ENCODE results near the gene GFRA1. TPM values are rescaled to one million over a fixed set of nuclear protein-coding genes. Genes with fewer than 3 reads are reported as not detected.

The GFRA1 gene
- total and polyA plus RNA-seq, 11 donors = 0.76 to 18.6 (median 1.4) TPM

DNA sequence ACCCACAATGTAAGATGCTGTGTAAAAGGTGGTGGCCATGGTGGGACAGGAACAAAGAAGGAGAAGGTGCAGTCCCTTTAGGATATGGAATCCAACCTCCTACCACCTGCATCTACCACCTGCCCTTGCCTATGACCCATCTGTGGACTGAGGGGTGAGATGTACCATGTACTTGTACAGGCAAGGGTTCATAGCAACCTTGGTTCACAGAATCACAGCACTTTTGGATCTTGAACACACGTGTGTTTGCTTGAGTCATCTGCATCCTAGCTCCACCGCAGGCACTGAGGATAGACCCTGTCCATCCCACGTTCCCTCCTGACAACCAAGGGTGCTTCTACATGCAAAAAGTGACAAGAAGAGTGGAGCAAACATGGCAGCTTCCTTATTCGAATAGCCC, 162.3 kb downstream of the GFRA1 start:
- DNase-seq (peak in 1 of 5 donors; percentile 6), ATAC-seq (no peak)
- H3K9me3 ChIP-seq = no peaks in the 10 kb centered on the region
- intact Hi-C loops (cut with DNase I) = no loop called here
- H3K27me3 ChIP-seq = peaks cover 0 to 6% (median 0%) of the 10 kb centered on the region in 9 donors
- no peaks in the 10 kb centered on the region for H3K36me3 ChIP-seq
- H3K27ac ChIP-seq = no peak overlapping the region
- no peaks in the 10 kb centered on the region for H3K4me1 ChIP-seq
- no peak overlapping the region for H3K4me3 ChIP-seq
- no peak for TF ChIP-seq POLR2A (IDR thresholded peaks at IDR 0.05)
- TF ChIP-seq, protein P1, sequence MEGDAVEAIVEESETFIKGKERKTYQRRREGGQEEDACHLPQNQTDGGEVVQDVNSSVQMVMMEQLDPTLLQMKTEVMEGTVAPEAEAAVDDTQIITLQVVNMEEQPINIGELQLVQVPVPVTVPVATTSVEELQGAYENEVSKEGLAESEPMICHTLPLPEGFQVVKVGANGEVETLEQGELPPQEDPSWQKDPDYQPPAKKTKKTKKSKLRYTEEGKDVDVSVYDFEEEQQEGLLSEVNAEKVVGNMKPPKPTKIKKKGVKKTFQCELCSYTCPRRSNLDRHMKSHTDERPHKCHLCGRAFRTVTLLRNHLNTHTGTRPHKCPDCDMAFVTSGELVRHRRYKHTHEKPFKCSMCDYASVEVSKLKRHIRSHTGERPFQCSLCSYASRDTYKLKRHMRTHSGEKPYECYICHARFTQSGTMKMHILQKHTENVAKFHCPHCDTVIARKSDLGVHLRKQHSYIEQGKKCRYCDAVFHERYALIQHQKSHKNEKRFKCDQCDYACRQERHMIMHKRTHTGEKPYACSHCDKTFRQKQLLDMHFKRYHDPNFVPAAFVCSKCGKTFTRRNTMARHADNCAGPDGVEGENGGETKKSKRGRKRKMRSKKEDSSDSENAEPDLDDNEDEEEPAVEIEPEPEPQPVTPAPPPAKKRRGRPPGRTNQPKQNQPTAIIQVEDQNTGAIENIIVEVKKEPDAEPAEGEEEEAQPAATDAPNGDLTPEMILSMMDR (IDR thresholded peaks at IDR 0.05) = no peak
- 82 to 96% (median 85%) methylated on average over 4 of the region's 4 CpGs for WGBS, 4 donors

DNA sequence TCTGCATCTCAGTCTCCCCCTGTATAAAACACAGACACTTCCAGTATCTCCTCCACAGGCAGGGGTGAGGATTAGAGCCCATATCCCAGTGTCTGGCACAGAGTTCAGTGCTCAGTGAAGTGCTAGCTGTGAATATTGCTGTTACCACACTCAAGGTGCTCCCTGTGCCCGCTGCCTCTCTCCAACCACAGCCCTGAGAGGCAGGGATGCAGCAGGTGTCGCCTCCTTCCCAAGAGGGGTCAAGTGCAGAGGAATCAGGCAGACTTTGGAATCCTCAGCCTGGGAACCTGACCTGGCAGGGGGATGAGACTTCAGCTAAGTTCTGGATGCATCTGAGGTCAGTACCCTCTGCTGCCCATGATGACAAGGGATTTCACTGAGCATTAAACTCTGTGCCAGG, 163.1 kb downstream of the GFRA1 start:
- 83 to 100% (median 96%) methylated on average over 1 to 2 of the region's 2 CpGs for WGBS, 4 donors
- intact Hi-C loops (cut with DNase I) = no loop called here

DNA sequence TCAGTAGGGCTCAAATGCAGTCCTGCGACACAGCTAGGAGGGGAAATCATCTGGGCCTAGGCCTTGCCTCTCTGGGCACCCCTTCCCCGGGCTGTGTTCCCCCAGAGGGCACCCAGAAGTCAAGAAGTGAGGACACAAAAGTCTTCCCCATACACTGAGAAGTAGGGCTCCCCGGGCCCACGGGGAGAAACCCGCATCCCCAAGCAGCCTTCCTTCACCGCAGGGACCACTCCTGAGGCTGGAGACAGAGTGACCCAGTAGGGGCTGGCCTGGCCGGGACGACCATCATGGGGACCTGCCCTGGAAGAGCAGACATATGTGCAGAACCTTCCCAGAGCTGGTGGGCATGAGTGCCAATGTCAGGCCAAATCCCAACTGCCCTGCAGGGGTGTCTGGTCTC, 163.5 kb downstream of the GFRA1 start:
- ATAC-seq = no peak
- peaks cover 0 to 6% (median 0%) of the 10 kb centered on the region in 9 donors for H3K27me3 ChIP-seq

More for the DNA sequence above, 163.1 kb downstream of the GFRA1 start:
- Histone ChIP-seq H3K36me3 (no peaks in the 10 kb centered on the region), H3K4me1 (no peaks in the 10 kb centered on the region), H3K27ac (no peak overlapping the region), H3K9me3 (no peaks in the 10 kb centered on the region), H3K4me3 (no peak overlapping the region), H3K27me3 (peaks cover 0 to 6% (median 0%) of the 10 kb centered on the region in 9 donors)
- peak in 1 of 5 donors; percentile 3 for DNase-seq
- TF ChIP-seq POLR2A (IDR thresholded peaks at IDR 0.05) = no peak
- TF ChIP-seq, protein P1 (IDR thresholded peaks at IDR 0.05) = no peak
- no peak for ATAC-seq

DNA sequence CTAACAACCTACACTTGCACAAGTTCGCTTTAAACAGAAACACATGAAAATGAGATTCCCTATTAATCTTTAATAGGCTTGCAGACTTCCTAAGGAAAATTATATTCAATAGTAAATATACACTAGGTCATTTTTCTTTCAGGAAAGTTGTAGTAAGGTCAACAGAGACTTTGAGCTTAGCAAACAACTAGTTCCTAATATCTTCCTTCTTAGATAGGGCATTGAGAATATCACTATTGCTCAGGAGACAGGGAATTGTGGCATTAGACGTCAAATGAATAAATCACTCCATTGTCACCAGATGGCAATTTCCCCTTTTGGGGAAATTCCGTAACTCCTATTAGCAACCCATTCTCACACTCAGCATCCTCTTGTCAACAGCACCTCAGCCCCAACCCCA, 164.9 kb downstream of the GFRA1 start:
- intact Hi-C loops (cut with DNase I) = no loop called here
- Histone ChIP-seq H3K36me3 (no peaks in the 10 kb centered on the region), H3K27ac (no peak overlapping the region), H3K27me3 (peaks cover 0 to 6% (median 0%) of the 10 kb centered on the region in 9 donors), H3K4me3 (no peak overlapping the region), H3K4me1 (no peaks in the 10 kb centered on the region), H3K9me3 (no peaks in the 10 kb centered on the region)
- DNase-seq (no peak), ATAC-seq (no peak)
- TF ChIP-seq POLR2A (IDR thresholded peaks at IDR 0.05) = no peak
- WGBS, 4 donors = 60 to 78% (median 70%) methylated on average over 3 of the region's 3 CpGs

More for the DNA sequence above, 163.5 kb downstream of the GFRA1 start:
- Histone ChIP-seq H3K4me1 (no peaks in the 10 kb centered on the region), H3K27ac (no peak overlapping the region), H3K9me3 (no peaks in the 10 kb centered on the region), H3K4me3 (no peak overlapping the region), H3K36me3 (no peaks in the 10 kb centered on the region)
- DNase-seq = peak in 1 of 5 donors; percentile 9
- TF ChIP-seq, protein P1 (IDR thresholded peaks at IDR 0.05) = no peak
- no peak for TF ChIP-seq POLR2A (IDR thresholded peaks at IDR 0.05)
- intact Hi-C loops (cut with DNase I) = no loop called here
- 88 to 94% (median 91%) methylated on average over 6 to 8 of the region's 8 CpGs for WGBS, 4 donors

DNA sequence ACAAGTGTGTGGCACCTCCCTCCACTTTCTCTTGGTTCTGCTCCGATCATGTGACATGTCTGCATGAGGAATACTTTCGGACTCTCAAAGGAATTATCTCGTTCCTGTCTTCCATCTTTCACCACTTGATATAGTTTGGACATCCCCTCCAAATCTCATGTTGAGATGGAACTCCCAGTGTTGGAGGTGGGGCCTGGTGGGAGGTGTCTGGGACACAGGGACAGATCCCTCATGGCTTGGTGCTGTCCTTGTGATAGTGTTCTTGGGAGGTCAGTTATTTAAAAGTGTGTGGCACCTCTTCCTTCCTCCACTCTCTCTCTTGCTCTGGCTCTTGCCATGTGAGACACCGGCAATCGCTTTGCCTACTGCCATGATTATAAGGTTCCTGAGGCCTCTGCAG, 166.4 kb downstream of the GFRA1 start:
- ATAC-seq (no peak), DNase-seq (no peak)
- 53 to 72% (median 61%) methylated on average over 5 of the region's 5 CpGs for WGBS, 4 donors
- TF ChIP-seq, protein P1 (IDR thresholded peaks at IDR 0.05) = no peak
- TF ChIP-seq POLR2A (IDR thresholded peaks at IDR 0.05) = no peak
- Histone ChIP-seq H3K36me3 (no peaks in the 10 kb centered on the region), H3K4me1 (no peaks in the 10 kb centered on the region), H3K4me3 (no peak overlapping the region), H3K27ac (no peak overlapping the region), H3K27me3 (no peaks in the 10 kb centered on the region), H3K9me3 (no peaks in the 10 kb centered on the region)
- intact Hi-C loops (cut with DNase I) = no loop called here
